ENCODE results near the gene APC2. TPM values are rescaled to one million over a fixed set of nuclear protein-coding genes. Genes with fewer than 3 reads are reported as not detected.
"Not testable (repeated sequence)": the region's sequence is repeated elsewhere in the genome, so short reads cannot be mapped to it uniquely, and the experiment has no call there.

The APC2 gene
- total RNA-seq, 1 experiment from 2014 or later = 11.9 TPM

DNA sequence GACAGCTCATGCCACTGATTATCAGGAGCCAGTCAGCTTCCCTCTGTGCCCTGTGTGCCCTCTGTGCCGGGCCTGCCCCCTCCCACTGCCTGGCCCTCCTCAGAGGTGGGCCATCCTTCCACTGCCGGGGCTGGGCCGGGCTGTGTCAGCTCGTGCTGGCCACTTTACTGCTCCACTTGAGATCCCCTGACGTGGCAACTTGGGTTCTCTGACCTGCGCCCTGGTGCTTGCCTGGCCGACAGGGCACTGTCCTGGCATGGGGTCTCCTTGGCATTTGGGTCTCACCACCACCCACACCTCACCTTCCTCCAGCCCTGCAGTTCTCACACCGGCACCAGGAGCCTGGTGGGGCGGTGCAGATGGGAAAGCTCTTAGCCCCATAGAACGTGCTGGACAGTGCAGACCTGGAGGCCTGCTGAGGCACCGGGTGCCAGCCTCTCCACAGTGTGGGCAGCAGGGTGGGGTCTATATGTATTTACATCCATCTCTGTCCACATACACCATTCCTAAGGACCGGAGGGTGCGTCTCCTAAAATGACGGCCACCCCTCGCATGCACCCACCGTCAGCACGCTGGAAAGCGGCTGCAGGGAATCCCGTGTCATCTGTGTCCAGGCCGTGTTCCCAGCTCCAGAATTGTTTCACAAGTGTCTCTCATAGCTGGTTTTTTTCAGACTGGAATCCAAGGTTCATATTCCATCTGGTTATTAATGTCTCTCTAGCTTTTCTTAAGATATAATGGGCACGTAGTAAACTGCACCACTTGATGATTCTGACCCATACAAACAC is 30.8 kb upstream of the APC2 start:
- TF ChIP-seq, protein P1, sequence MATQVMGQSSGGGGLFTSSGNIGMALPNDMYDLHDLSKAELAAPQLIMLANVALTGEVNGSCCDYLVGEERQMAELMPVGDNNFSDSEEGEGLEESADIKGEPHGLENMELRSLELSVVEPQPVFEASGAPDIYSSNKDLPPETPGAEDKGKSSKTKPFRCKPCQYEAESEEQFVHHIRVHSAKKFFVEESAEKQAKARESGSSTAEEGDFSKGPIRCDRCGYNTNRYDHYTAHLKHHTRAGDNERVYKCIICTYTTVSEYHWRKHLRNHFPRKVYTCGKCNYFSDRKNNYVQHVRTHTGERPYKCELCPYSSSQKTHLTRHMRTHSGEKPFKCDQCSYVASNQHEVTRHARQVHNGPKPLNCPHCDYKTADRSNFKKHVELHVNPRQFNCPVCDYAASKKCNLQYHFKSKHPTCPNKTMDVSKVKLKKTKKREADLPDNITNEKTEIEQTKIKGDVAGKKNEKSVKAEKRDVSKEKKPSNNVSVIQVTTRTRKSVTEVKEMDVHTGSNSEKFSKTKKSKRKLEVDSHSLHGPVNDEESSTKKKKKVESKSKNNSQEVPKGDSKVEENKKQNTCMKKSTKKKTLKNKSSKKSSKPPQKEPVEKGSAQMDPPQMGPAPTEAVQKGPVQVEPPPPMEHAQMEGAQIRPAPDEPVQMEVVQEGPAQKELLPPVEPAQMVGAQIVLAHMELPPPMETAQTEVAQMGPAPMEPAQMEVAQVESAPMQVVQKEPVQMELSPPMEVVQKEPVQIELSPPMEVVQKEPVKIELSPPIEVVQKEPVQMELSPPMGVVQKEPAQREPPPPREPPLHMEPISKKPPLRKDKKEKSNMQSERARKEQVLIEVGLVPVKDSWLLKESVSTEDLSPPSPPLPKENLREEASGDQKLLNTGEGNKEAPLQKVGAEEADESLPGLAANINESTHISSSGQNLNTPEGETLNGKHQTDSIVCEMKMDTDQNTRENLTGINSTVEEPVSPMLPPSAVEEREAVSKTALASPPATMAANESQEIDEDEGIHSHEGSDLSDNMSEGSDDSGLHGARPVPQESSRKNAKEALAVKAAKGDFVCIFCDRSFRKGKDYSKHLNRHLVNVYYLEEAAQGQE (IDR thresholded peaks at IDR 0.05; ENCODE audit: insufficient read depth in 1 of 2, low read depth in 2 of 2, low read length in 1 of 2) = no peak
- no peak for TF ChIP-seq SIN3A (IDR thresholded peaks at IDR 0.05; ENCODE audit: borderline replicate concordance, insufficient read depth, low read depth, low read length)
- TF ChIP-seq TCF7L2 (IDR thresholded peaks at IDR 0.05; ENCODE audit: low read depth, low read length) = no peak
- TF ChIP-seq, protein P2, sequence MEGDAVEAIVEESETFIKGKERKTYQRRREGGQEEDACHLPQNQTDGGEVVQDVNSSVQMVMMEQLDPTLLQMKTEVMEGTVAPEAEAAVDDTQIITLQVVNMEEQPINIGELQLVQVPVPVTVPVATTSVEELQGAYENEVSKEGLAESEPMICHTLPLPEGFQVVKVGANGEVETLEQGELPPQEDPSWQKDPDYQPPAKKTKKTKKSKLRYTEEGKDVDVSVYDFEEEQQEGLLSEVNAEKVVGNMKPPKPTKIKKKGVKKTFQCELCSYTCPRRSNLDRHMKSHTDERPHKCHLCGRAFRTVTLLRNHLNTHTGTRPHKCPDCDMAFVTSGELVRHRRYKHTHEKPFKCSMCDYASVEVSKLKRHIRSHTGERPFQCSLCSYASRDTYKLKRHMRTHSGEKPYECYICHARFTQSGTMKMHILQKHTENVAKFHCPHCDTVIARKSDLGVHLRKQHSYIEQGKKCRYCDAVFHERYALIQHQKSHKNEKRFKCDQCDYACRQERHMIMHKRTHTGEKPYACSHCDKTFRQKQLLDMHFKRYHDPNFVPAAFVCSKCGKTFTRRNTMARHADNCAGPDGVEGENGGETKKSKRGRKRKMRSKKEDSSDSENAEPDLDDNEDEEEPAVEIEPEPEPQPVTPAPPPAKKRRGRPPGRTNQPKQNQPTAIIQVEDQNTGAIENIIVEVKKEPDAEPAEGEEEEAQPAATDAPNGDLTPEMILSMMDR (IDR thresholded peaks at IDR 0.05) = no peak
- no peak for TF ChIP-seq POLR2AphosphoS5 (IDR thresholded peaks at IDR 0.05; ENCODE audit: low read depth, low read length)
- in situ Hi-C loops (cut with HindIII; ENCODE audit: low pct_unique_long_range_greater_than_20kb, low sequenced_read_pairs) (no loop called here), intact Hi-C loops (cut with micrococcal nuclease; ENCODE audit: unreplicated experiment) (no loop called here)
- ATAC-seq = no peak
- Histone ChIP-seq H3K9me3 (ENCODE audit: control insufficient read depth, insufficient read depth, low read depth, low read length) (no peaks in the 10 kb centered on the region), H3K4me3 (ENCODE audit: low read depth in 2 of 2, low read length in 2 of 2) (no peak overlapping the region), H3K27ac (ENCODE audit: low read length) (no peak overlapping the region), H3K27me3 (ENCODE audit: control insufficient read depth, insufficient read depth, low read length) (no peaks in the 10 kb centered on the region), H3K4me1 (ENCODE audit: control insufficient read depth, insufficient read depth, low read length) (peaks cover 24% of the 10 kb centered on the region), H3K36me3 (ENCODE audit: control insufficient read depth, insufficient read depth, low read length) (peaks cover 3% of the 10 kb centered on the region; the same call in 1 of the 2 replicates)
- BruUV-seq (replicated peaks) = no TSS peak
- DNase-seq (ENCODE audit: low read depth, low spot score) = no peak
- POLR2A ChIA-PET = no interaction called here
- CTCF ChIA-PET = no interaction called here

DNA sequence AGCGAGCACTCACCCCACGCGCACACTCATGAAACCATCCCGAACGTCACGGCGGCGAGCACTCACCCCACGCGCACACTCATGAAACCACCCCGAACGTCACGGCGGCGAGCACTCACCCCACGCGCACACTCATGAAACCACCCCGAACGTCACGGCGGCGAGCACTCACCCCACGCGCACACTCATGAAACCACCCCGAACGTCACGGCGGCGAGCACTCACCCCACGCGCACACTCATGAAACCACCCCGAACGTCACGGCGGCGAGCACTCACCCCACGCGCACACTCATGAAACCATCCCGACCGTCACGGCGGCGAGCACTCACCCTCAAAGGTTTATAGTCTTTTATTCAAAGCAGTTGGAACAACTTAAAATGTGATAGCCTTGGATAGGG is 29.8 kb upstream of the APC2 start:
- in situ Hi-C loops (cut with HindIII; ENCODE audit: low pct_unique_long_range_greater_than_20kb, low sequenced_read_pairs); ATAC-seq; DNase-seq (ENCODE audit: low read depth, low spot score); H3K9me3 ChIP-seq (ENCODE audit: control insufficient read depth, insufficient read depth, low read depth, low read length); CTCF ChIA-PET; H3K27ac ChIP-seq (ENCODE audit: low read length); intact Hi-C loops (cut with micrococcal nuclease; ENCODE audit: unreplicated experiment); H3K27me3 ChIP-seq (ENCODE audit: control insufficient read depth, insufficient read depth, low read length); BruUV-seq (replicated peaks); H3K36me3 ChIP-seq (ENCODE audit: control insufficient read depth, insufficient read depth, low read length); H3K4me3 ChIP-seq (ENCODE audit: low read depth in 2 of 2, low read length in 2 of 2); POLR2A ChIA-PET: not testable (repeated sequence)
- peaks cover 20% of the 10 kb centered on the region for H3K4me1 ChIP-seq (ENCODE audit: control insufficient read depth, insufficient read depth, low read length)

DNA sequence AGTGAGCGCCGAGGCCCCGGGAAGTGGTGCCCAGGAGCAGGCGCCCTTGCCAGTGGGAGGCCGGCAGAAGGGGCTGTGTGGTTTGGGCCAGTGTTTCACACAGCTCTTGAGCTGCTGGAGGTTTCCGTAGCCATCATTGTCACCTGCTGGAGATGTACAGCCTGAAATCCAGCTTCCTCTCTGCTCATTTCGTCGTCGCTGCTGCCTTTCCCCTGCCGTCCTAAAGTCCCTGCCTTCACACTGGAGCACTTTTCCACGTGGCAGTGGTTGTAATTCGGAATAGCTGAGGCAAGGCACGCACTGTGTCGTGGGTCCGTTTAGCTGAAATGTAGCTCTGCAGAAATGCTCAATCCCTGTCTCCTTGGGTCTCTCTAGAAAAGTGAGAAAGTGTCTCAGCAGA is 29.3 kb upstream of the APC2 start:
- TF ChIP-seq, protein P1 (IDR thresholded peaks at IDR 0.05; ENCODE audit: insufficient read depth in 1 of 2, low read depth in 2 of 2, low read length in 1 of 2) = no peak
- TF ChIP-seq, protein P2 (IDR thresholded peaks at IDR 0.05) = no peak
- TF ChIP-seq POLR2AphosphoS5 (IDR thresholded peaks at IDR 0.05; ENCODE audit: low read depth, low read length) (no peak), SIN3A (IDR thresholded peaks at IDR 0.05; ENCODE audit: borderline replicate concordance, insufficient read depth, low read depth, low read length) (no peak), TCF7L2 (IDR thresholded peaks at IDR 0.05; ENCODE audit: low read depth, low read length) (no peak)
- no TSS peak for BruUV-seq (replicated peaks)
- Histone ChIP-seq H3K9me3 (ENCODE audit: control insufficient read depth, insufficient read depth, low read depth, low read length) (no peaks in the 10 kb centered on the region), H3K27ac (ENCODE audit: low read length) (no peak overlapping the region), H3K36me3 (ENCODE audit: control insufficient read depth, insufficient read depth, low read length) (peaks cover 3% of the 10 kb centered on the region), H3K4me1 (ENCODE audit: control insufficient read depth, insufficient read depth, low read length) (peaks cover 15% of the 10 kb centered on the region), H3K4me3 (ENCODE audit: low read depth in 2 of 2, low read length in 2 of 2) (no peak overlapping the region), H3K27me3 (ENCODE audit: control insufficient read depth, insufficient read depth, low read length) (no peaks in the 10 kb centered on the region)
- in situ Hi-C loops (cut with HindIII; ENCODE audit: low pct_unique_long_range_greater_than_20kb, low sequenced_read_pairs) = no loop called here
- ChIA-PET POLR2A (no interaction called here), CTCF (no interaction called here)
- intact Hi-C loops (cut with micrococcal nuclease; ENCODE audit: unreplicated experiment) = no loop called here
- ATAC-seq = no peak
- DNase-seq (ENCODE audit: low read depth, low spot score) = no peak

Data from Panc1 (cell line).